ENCODE measurements around the gene GNAT1.

GNAT1 gene

DNA sequence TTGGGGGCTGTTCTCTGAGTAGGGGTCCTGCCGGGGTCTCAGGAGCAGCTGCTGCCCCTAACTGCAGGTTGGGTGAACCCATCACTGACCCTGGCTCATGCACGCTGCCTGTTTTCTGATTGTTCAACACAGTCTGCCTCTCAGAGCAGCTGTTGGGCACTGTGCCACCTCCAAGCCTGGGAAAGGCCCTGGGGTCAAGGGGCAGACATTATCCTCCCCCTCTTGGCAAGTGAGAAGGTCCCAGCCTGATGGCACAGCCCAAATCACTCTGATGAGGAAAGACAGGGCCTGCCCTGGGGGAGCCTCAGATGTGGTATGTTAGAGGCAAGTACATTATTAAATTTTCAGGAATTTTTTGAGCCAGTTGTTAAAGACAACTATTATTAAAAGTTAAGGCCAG, 14.1 kb upstream of the GNAT1 start:
- DNase-seq (ENCODE audit: extremely low read depth, low read depth), result no peak
- TF ChIP-seq, protein P1, sequence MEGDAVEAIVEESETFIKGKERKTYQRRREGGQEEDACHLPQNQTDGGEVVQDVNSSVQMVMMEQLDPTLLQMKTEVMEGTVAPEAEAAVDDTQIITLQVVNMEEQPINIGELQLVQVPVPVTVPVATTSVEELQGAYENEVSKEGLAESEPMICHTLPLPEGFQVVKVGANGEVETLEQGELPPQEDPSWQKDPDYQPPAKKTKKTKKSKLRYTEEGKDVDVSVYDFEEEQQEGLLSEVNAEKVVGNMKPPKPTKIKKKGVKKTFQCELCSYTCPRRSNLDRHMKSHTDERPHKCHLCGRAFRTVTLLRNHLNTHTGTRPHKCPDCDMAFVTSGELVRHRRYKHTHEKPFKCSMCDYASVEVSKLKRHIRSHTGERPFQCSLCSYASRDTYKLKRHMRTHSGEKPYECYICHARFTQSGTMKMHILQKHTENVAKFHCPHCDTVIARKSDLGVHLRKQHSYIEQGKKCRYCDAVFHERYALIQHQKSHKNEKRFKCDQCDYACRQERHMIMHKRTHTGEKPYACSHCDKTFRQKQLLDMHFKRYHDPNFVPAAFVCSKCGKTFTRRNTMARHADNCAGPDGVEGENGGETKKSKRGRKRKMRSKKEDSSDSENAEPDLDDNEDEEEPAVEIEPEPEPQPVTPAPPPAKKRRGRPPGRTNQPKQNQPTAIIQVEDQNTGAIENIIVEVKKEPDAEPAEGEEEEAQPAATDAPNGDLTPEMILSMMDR (IDR thresholded peaks at IDR 0.05; ENCODE audit: low read depth, low read length, missing control alignments), result no peak
- no peak overlapping the region for H3K4me3 ChIP-seq (replicated peaks; ENCODE audit: low read depth, low read length)

DNA sequence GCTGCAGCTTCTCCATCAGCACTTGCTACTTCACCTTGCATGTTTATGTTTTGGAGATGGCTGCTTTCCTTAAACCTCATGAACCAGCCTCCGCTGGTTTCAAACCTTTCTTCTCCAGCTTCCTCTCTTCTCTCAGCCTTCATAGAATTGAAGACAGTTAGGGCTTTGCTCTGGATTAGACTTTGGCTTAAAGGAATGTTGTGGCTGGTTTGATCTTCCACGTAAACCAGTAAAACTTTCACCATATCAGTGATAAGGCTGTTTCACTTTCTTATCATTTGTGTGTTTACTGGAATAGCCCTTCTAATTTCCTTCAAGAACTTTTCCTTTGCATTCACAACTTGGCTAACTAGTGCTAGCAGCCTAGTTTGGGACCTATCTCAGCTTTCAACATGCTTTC, 11.7 kb upstream of the GNAT1 start:
- TF ChIP-seq, protein P1 (IDR thresholded peaks at IDR 0.05; ENCODE audit: low read depth, low read length, missing control alignments), result no peak
- H3K4me3 ChIP-seq (replicated peaks; ENCODE audit: low read depth, low read length), result no peak overlapping the region
- no peak for DNase-seq (ENCODE audit: extremely low read depth, low read depth)

DNA sequence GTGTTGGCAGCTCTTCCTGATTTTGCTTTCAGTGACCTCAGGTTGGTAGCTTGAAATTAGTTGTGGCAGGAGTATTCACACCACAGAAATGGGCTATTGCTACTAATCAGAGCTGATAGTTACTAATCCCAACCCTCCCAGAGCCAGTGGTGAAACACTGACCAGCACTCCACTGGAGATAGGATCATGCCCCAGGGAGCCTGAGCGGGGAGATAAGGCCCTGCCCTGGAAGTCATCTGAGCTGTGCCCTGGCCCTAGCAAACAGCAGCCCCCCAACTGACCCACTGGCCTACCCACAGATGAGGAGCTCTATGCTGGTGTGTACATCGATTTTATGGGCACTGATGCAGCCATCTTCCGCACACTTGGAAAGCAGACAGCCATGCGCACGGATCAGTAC, 9.4 kb upstream of the GNAT1 start:
- DNase-seq (ENCODE audit: extremely low read depth, low read depth), result no peak
- TF ChIP-seq, protein P1 (IDR thresholded peaks at IDR 0.05; ENCODE audit: low read depth, low read length, missing control alignments), result no peak
- H3K4me3 ChIP-seq (replicated peaks; ENCODE audit: low read depth, low read length), result no peak overlapping the region

- no peak overlapping the region for H3K4me3 ChIP-seq (replicated peaks; ENCODE audit: low read depth, low read length)
- TF ChIP-seq, protein P1 (IDR thresholded peaks at IDR 0.05; ENCODE audit: low read depth, low read length, missing control alignments), result no peak
- DNase-seq (ENCODE audit: extremely low read depth, low read depth), result no peak
These were observed 8.8 kb upstream of the GNAT1 start for GRCh38 chr3:50182533-50183099.

DNA sequence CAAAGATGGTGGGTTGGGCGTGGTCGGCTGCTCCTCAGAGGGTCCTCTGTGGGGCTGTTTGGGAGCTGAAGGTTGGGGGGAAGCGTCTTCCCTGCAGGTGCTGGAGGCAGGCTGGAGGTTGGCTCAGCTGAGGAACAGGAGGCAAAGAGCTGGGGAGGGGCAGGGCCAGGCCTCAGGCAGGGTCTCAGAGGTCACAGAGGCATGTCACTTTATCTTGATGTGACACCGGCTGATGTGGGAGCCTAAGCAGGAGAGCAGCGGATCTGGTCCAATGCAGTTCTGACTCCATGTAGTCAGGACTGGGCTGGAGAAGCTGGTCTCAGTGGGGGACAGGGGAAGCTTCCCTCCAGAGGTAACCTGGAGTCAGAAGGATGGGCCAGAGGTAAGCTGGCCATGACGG, 7.7 kb upstream of the GNAT1 start:
- TF ChIP-seq, protein P1 (IDR thresholded peaks at IDR 0.05; ENCODE audit: low read depth, low read length, missing control alignments), result no peak
- H3K4me3 ChIP-seq (replicated peaks; ENCODE audit: low read depth, low read length), result no peak overlapping the region

GRCh38 chr3:50184242-50184978, 7.0 kb upstream of the GNAT1 start:
- TF ChIP-seq, protein P1 (IDR thresholded peaks at IDR 0.05; ENCODE audit: low read depth, low read length, missing control alignments), result no peak

More for the DNA sequence above, 7.7 kb upstream of the GNAT1 start:
- DNase-seq (ENCODE audit: extremely low read depth, low read depth), result no peak

More at GRCh38 chr3:50184242-50184978, 7.0 kb upstream of the GNAT1 start:
- H3K4me3 ChIP-seq (replicated peaks; ENCODE audit: low read depth, low read length), result no peak overlapping the region
- DNase-seq (ENCODE audit: extremely low read depth, low read depth), result no peak
